AG09309 (cell line): Measurements from ENCODE around the gene FAT2.
A peak's percentile ranks its signal among the peaks of the same experiment; 100 is the strongest.

Experiments
- DNase-seq: peaks from one replicate; pipeline ENCODE4 v3.0.0-alpha.2; 2010; ENCODE audit warnings: low read depth
- H3K4me3 ChIP-seq: 2 replicates; pipeline ENCODE4 v1.5.1; 2011; ENCODE audit warnings: mild to moderate bottlenecking, low read depth, low read length, moderate library complexity; ENCODE audit not compliant: control insufficient read depth
- TF ChIP-seq, protein P1 (sequence below): IDR thresholded peaks from 2 replicates; pipeline ENCODE4 v1.5.1; 2011; ENCODE audit warnings: mild to moderate bottlenecking, low read depth, low read length, inconsistent platforms; ENCODE audit not compliant: insufficient read depth, control insufficient read depth; ENCODE audit errors: missing control alignments

The FAT2 gene

DNA sequence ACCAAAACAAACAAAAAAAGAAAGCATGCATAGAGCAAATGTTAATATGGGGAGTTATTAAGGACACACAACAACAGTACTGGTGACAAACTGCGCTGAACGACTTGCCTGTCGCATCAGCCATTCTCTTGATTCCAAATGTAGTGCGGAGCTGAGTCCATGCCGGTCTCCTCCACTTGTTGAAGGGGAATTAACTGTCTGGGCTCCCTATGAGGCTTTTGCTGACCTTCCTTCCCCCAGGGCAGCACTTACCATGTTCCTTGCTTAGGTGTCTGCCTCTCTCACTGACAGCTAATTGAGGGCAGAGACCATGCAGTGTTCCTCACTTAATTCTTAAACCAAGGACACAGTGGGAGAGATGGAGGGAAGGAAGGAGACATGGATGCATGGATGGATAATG is 40.8 kb upstream of the FAT2 start:
- no peak overlapping the region for H3K4me3 ChIP-seq
- no peak for DNase-seq
- TF ChIP-seq, protein P1, sequence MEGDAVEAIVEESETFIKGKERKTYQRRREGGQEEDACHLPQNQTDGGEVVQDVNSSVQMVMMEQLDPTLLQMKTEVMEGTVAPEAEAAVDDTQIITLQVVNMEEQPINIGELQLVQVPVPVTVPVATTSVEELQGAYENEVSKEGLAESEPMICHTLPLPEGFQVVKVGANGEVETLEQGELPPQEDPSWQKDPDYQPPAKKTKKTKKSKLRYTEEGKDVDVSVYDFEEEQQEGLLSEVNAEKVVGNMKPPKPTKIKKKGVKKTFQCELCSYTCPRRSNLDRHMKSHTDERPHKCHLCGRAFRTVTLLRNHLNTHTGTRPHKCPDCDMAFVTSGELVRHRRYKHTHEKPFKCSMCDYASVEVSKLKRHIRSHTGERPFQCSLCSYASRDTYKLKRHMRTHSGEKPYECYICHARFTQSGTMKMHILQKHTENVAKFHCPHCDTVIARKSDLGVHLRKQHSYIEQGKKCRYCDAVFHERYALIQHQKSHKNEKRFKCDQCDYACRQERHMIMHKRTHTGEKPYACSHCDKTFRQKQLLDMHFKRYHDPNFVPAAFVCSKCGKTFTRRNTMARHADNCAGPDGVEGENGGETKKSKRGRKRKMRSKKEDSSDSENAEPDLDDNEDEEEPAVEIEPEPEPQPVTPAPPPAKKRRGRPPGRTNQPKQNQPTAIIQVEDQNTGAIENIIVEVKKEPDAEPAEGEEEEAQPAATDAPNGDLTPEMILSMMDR, result no peak

DNA sequence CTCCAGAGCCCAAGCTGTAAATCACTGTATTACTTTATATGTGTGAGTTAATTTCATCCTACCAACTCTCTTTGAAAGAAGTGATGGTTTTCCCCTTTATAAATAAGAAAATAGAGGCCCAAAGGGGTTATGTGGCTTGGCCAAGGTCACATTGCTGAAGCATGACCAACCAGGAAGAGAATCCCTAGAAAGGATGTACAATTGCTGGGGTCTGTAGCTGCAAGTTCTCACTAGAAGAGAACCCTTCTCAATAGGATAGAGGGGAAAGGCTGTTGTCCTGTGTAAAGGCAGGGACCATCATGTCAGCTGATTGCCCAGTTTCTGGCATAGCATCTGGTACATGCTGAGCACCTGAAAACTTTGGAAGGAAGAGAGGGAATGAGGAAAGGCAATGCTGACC is 39.0 kb upstream of the FAT2 start:
- TF ChIP-seq, protein P1, result no peak
- no peak for DNase-seq

GRCh38 chr5:151628112-151628823 is 37.1 kb upstream of the FAT2 start:
- TF ChIP-seq, protein P1, result no peak

More for the DNA sequence above, 39.0 kb upstream of the FAT2 start:
- no peak overlapping the region for H3K4me3 ChIP-seq

DNA sequence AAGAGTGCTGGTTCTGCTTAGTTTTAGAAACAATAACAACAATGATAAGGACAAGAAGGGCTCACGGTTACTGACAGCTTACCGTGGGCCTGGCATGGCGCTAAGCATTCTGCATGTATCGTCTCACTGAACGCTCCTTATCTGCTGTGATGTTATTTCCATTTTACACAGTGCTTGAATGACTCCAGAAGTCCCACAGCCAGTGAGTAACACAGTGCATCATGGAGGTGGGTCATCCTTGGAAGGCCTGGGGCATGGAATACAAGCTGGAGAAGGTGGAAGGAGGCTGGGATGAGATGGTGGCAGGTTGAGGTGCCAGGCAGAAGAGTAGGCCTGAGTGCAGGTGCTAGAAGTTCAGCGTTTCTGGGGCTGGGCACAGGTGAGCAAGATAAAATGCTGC is 36.5 kb upstream of the FAT2 start:
- TF ChIP-seq, protein P1, result no peak
- H3K4me3 ChIP-seq, result no peak overlapping the region
- DNase-seq, result no peak

More at GRCh38 chr5:151628112-151628823, 37.1 kb upstream of the FAT2 start:
- no peak overlapping the region for H3K4me3 ChIP-seq
- peak; percentile 25 for DNase-seq

- no peak overlapping the region for H3K4me3 ChIP-seq
- no peak for DNase-seq
- TF ChIP-seq, protein P1, result no peak
Measured at GRCh38 chr5:151625285-151625684, 34.2 kb upstream of the FAT2 start.

DNA sequence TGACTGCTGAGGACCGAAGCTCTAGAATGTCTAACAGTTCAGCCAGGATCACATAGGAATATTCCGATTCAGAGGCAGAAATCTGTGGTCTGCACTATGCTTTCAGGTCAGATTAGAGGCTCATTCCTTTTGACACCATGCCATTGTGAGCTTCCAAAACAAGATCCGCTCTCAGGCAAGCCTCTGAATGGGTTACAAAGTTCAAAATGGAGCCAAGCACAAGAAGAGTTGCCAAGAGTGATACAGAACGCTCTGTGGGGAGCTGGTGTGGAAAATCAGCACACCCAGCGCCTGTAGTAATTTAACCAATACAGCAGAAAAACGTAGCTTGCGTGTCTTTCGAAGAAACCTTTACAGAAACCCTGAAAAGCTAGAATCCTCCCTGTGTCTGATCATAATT is 33.3 kb upstream of the FAT2 start:
- TF ChIP-seq, protein P1, result no peak
- no peak overlapping the region for H3K4me3 ChIP-seq
- DNase-seq, result no peak
